Muscle of leg (tissue), 11 donors: ENCODE measurements around the gene PLA2G6. TPM values are rescaled to one million over a fixed set of nuclear protein-coding genes. Genes with fewer than 3 reads are reported as not detected.
"Not testable (repeated sequence)": the region's sequence is repeated elsewhere in the genome, so short reads cannot be mapped to it uniquely, and the experiment has no call there.

ENCODE experiments used
- DNase-seq: peaks from one replicate; pipeline ENCODE4 v3.0.0; 2013
- H3K27ac ChIP-seq: one replicate; pipeline ENCODE4 v1.5.1; 2013; ENCODE audit warnings: mild to moderate bottlenecking, low read length, control low read depth
- H3K27me3 ChIP-seq: one replicate; pipeline ENCODE4 v1.6.1; 2013; ENCODE audit warnings: low read length; ENCODE audit not compliant: control insufficient read depth, insufficient read depth
- H3K36me3 ChIP-seq: one replicate; pipeline ENCODE4 v1.6.1; 2013; ENCODE audit warnings: low read length; ENCODE audit not compliant: control insufficient read depth, insufficient read depth
- H3K4me1 ChIP-seq: one replicate; pipeline ENCODE4 v1.6.1; 2013; ENCODE audit warnings: low read length; ENCODE audit not compliant: control insufficient read depth, insufficient read depth
- H3K4me3 ChIP-seq: one replicate; pipeline ENCODE4 v1.5.1; 2013; ENCODE audit warnings: low read length, control low read depth
- H3K9me3 ChIP-seq: replicated peaks from 2 replicates; pipeline ENCODE4 v1.6.1; 2013; ENCODE audit warnings: low read depth, low read length; ENCODE audit not compliant: control insufficient read depth
- WGBS: methylation state at CpG from one replicate; pipeline ENCODE4 v1.1.5; 2013; ENCODE audit warnings: missing lambda C conversion rate; ENCODE audit not compliant: insufficient coverage; 5-methylcytosine and 5-hydroxymethylcytosine counted together
- polyA plus RNA-seq, 8 donors: library from polyadenylated mRNA; unstranded; fragments of 120-200 nt; gene quantifications; one replicate each; pipeline versions ENCODE4 v1.2.1 to v1.2.3, GENCODE V29; 2013; ENCODE audit warnings: inconsistent platforms in 1 of 8, low replicate concordance in 1 of 8; ENCODE audit not compliant: insufficient read length in 8 of 8, insufficient read depth in 1 of 8
- total RNA-seq: library from RNA; stranded (reverse); fragments of 120-200 nt; gene quantifications from one replicate; pipeline ENCODE4 v1.2.4, GENCODE V29; 2013

Gene PLA2G6
- total and polyA plus RNA-seq, 9 donors, result 6.3 to 14.2 (median 10.1) TPM

GRCh38 chr22:38191055-38191454 is 9.4 kb upstream of the PLA2G6 start:
- H3K4me3 ChIP-seq, result no peak overlapping the region
- no peaks in the 10 kb centered on the region for H3K27me3 ChIP-seq
- no peaks in the 10 kb centered on the region for H3K9me3 ChIP-seq
- peaks cover 25% of the 10 kb centered on the region for H3K4me1 ChIP-seq
- DNase-seq, result no peak
- 88% methylated on average over 14 of the region's 14 CpGs for WGBS
- H3K27ac ChIP-seq, result no peak overlapping the region
- no peaks in the 10 kb centered on the region for H3K36me3 ChIP-seq

- H3K27ac ChIP-seq, result no peak overlapping the region
- no peaks in the 10 kb centered on the region for H3K27me3 ChIP-seq
- H3K4me1 ChIP-seq, result peaks cover 25% of the 10 kb centered on the region
- no peaks in the 10 kb centered on the region for H3K36me3 ChIP-seq
- no peak overlapping the region for H3K4me3 ChIP-seq
- DNase-seq, result no peak
- WGBS, result 59% methylated on average over 3 of the region's 6 CpGs
- H3K9me3 ChIP-seq, result no peaks in the 10 kb centered on the region
Measured at GRCh38 chr22:38190581-38190980, 9.0 kb upstream of the PLA2G6 start.

- 87% methylated on average over 3 of the region's 3 CpGs for WGBS
Measured at GRCh38 chr22:38189104-38189503, 7.5 kb upstream of the PLA2G6 start.

GRCh38 chr22:38187413-38188212 is 6.0 kb upstream of the PLA2G6 start:
- Histone ChIP-seq H3K9me3 (no peaks in the 10 kb centered on the region), H3K27me3 (no peaks in the 10 kb centered on the region), H3K4me3 (no peak overlapping the region), H3K27ac (no peak overlapping the region), H3K36me3 (no peaks in the 10 kb centered on the region), H3K4me1 (peaks cover 14% of the 10 kb centered on the region)
- DNase-seq, result peak; percentile 60
- WGBS, result 74% methylated on average over 3 of the region's 10 CpGs

More at GRCh38 chr22:38189104-38189503, 7.5 kb upstream of the PLA2G6 start:
- Histone ChIP-seq H3K27ac (no peak overlapping the region), H3K4me1 (peaks cover 19% of the 10 kb centered on the region), H3K36me3 (no peaks in the 10 kb centered on the region), H3K9me3 (no peaks in the 10 kb centered on the region), H3K27me3 (no peaks in the 10 kb centered on the region), H3K4me3 (no peak overlapping the region)
- DNase-seq, result no peak

GRCh38 chr22:38186429-38186828 is 4.8 kb upstream of the PLA2G6 start:
- Histone ChIP-seq H3K9me3 (no peaks in the 10 kb centered on the region), H3K27ac (no peak overlapping the region), H3K4me1 (peaks cover 10% of the 10 kb centered on the region), H3K36me3 (no peaks in the 10 kb centered on the region), H3K27me3 (no peaks in the 10 kb centered on the region), H3K4me3 (no peak overlapping the region)
- 36% methylated on average over 5 of the region's 5 CpGs for WGBS
- no peak for DNase-seq

GRCh38 chr22:38184788-38185187 is 3.2 kb upstream of the PLA2G6 start:
- 59% methylated on average over 7 of the region's 7 CpGs for WGBS
- Histone ChIP-seq H3K9me3 (no peaks in the 10 kb centered on the region), H3K27me3 (no peaks in the 10 kb centered on the region), H3K4me3 (no peak overlapping the region), H3K27ac (no peak overlapping the region), H3K4me1 (peaks cover 20% of the 10 kb centered on the region), H3K36me3 (no peaks in the 10 kb centered on the region)
- no peak for DNase-seq

GRCh38 chr22:38180841-38181452 is 683 bp downstream of the PLA2G6 start:
- no peaks in the 10 kb centered on the region for H3K9me3 ChIP-seq
- 2% methylated on average over 8 of the region's 14 CpGs for WGBS
- no peaks in the 10 kb centered on the region for H3K36me3 ChIP-seq
- peak overlapping the region; percentile 95 for H3K27ac ChIP-seq
- DNase-seq, result no peak
- peaks cover 34% of the 10 kb centered on the region for H3K4me1 ChIP-seq
- H3K27me3 ChIP-seq, result no peaks in the 10 kb centered on the region
- peak overlapping the region; percentile 79 for H3K4me3 ChIP-seq

GRCh38 chr22:38178605-38178937 is 3.1 kb downstream of the PLA2G6 start:
- H3K27ac ChIP-seq, result peak overlapping the region; percentile 69
- not testable (repeated sequence) for H3K36me3 ChIP-seq, DNase-seq, H3K27me3 ChIP-seq, H3K4me3 ChIP-seq, H3K9me3 ChIP-seq
- H3K4me1 ChIP-seq, result peaks cover 46% of the 10 kb centered on the region
- no CpG with 5 or more reads among the region's 7 CpGs for WGBS

GRCh38 chr22:38177926-38178604 is 3.6 kb downstream of the PLA2G6 start:
- Histone ChIP-seq H3K27ac (peak overlapping the region; percentile 69), H3K4me1 (peaks cover 51% of the 10 kb centered on the region), H3K4me3 (no peak overlapping the region), H3K9me3 (no peaks in the 10 kb centered on the region), H3K27me3 (no peaks in the 10 kb centered on the region), H3K36me3 (no peaks in the 10 kb centered on the region)
- no peak for DNase-seq
- WGBS, result 53% methylated on average over 6 of the region's 15 CpGs

GRCh38 chr22:38177571-38177925 is 4.1 kb downstream of the PLA2G6 start:
- not testable (repeated sequence) for H3K27me3 ChIP-seq, H3K9me3 ChIP-seq, H3K36me3 ChIP-seq, DNase-seq, H3K4me3 ChIP-seq
- 89% methylated on average over 4 of the region's 9 CpGs for WGBS
- Histone ChIP-seq H3K27ac (peak overlapping the region; percentile 69), H3K4me1 (peaks cover 56% of the 10 kb centered on the region)
